Fibroblast of peridontal ligament (primary cell): ENCODE measurements around the gene GULP1.
A peak's percentile ranks its signal among the peaks of the same experiment; 100 is the strongest.
"Not testable (repeated sequence)": the region's sequence is repeated elsewhere in the genome, so short reads cannot be mapped to it uniquely, and the experiment has no call there.

Source experiments
- DNase-seq: peaks from one replicate; pipeline ENCODE4 v3.0.0-alpha.2; 2010; ENCODE audit errors: extremely low read depth

The GULP1 gene

GRCh38 chr2:188527141-188527540, 235.5 kb downstream of the GULP1 start:
- no peak for DNase-seq

GRCh38 chr2:188527581-188527993, 235.9 kb downstream of the GULP1 start:
- DNase-seq, result peak; percentile 29

GRCh38 chr2:188529710-188530109, 238.0 kb downstream of the GULP1 start:
- no peak for DNase-seq

- no peak for DNase-seq
Measured at GRCh38 chr2:188534875-188535274, 243.2 kb downstream of the GULP1 start.

- no peak for DNase-seq
Measured at GRCh38 chr2:188551671-188552070, 260.0 kb downstream of the GULP1 start.

GRCh38 chr2:188557081-188557480, 265.4 kb downstream of the GULP1 start:
- no peak for DNase-seq

GRCh38 chr2:188559455-188559854, 267.8 kb downstream of the GULP1 start:
- not testable (repeated sequence) for DNase-seq

GRCh38 chr2:188561473-188561979, 269.9 kb downstream of the GULP1 start:
- no peak for DNase-seq

- DNase-seq, result peak; percentile 65
Measured at GRCh38 chr2:188569431-188570165, 277.9 kb downstream of the GULP1 start.

GRCh38 chr2:188570370-188570769, 278.7 kb downstream of the GULP1 start:
- peak; percentile 73 for DNase-seq

- peak; percentile 16 for DNase-seq
Measured at GRCh38 chr2:188571543-188572303, 280.0 kb downstream of the GULP1 start.

GRCh38 chr2:188572592-188572991, 280.9 kb downstream of the GULP1 start:
- no peak for DNase-seq

GRCh38 chr2:188573453-188573852, 281.8 kb downstream of the GULP1 start:
- peak; percentile 31 for DNase-seq

GRCh38 chr2:188576006-188576405, 284.3 kb downstream of the GULP1 start:
- DNase-seq, result peak; percentile 18

GRCh38 chr2:188576651-188577050, 285.0 kb downstream of the GULP1 start:
- peak; percentile 98 for DNase-seq

GRCh38 chr2:188577231-188577630, 285.6 kb downstream of the GULP1 start:
- peak; percentile 76 for DNase-seq

GRCh38 chr2:188580738-188581137, 289.1 kb downstream of the GULP1 start:
- DNase-seq, result no peak

- no peak for DNase-seq
Measured at GRCh38 chr2:188582211-188582610, 290.5 kb downstream of the GULP1 start.

GRCh38 chr2:188588235-188588634, 296.6 kb downstream of the GULP1 start:
- peak; percentile 50 for DNase-seq

- DNase-seq, result peak; percentile 62
Measured at GRCh38 chr2:188596054-188596453, 304.4 kb downstream of the GULP1 start.

- DNase-seq, result no peak
Measured at GRCh38 chr2:188598551-188598950, 306.9 kb downstream of the GULP1 start.

- no peak for DNase-seq
Measured at GRCh38 chr2:188599140-188599539, 307.5 kb downstream of the GULP1 start.
